Panc1 (cell line): Measurements from ENCODE around the gene SMIM24. TPM values are rescaled to one million over a fixed set of nuclear protein-coding genes. Genes with fewer than 3 reads are reported as not detected.

Source experiments
- ATAC-seq: fragments of 200-7000 bp; cut with Tn5 transposase; 2 replicates; pipeline ENCODE4 v1.9.1; 2020; ENCODE audit warnings: mild to moderate bottlenecking, moderate library complexity
- BruUV-seq: library from RNA; stranded (reverse); fragments of 400-500 nt; replicated peaks from 2 replicates; lab custom pipeline; 2021; lab: Mats Ljungman, UMichigan
- CTCF ChIA-PET: fragments of 300-600 bp; sonication (Branson Sonifier 250); formaldehyde crosslinking; loops from one replicate; lab custom pipeline; 2022; ENCODE audit warnings: antibody characterized with exemption; lab: Charles Lee
- POLR2A ChIA-PET: fragments of 300-600 bp; sonication (Branson Sonifier 250); formaldehyde crosslinking; loops from one replicate; lab custom pipeline; 2022; ENCODE audit warnings: antibody characterized with exemption; lab: Charles Lee
- DNase-seq: peaks from one replicate; pipeline ENCODE4 v3.0.0-alpha.2; 2010; ENCODE audit warnings: low read depth, low spot score
- H3K27ac ChIP-seq: 2 replicates; pipeline ENCODE4 v1.5.1; 2011; ENCODE audit warnings: mild to moderate bottlenecking, low read length, inconsistent platforms
- H3K27me3 ChIP-seq: fragments of 200-500 bp; sonication (Bioruptor generic); 2 replicates; pipeline ENCODE4 v1.6.0; 2014; ENCODE audit warnings: low read length, inconsistent platforms; ENCODE audit not compliant: control insufficient read depth, insufficient read depth
- H3K36me3 ChIP-seq: fragments of 200-500 bp; sonication (Bioruptor generic); 2 replicates; pipeline ENCODE4 v1.5.1; 2014; ENCODE audit warnings: inconsistent platforms, mild to moderate bottlenecking, low read length, moderate library complexity; ENCODE audit not compliant: control insufficient read depth, insufficient read depth
- H3K4me1 ChIP-seq: 2 replicates; pipeline ENCODE4 v1.5.1; 2011; ENCODE audit warnings: inconsistent platforms, mild to moderate bottlenecking, low read length, moderate library complexity; ENCODE audit not compliant: control insufficient read depth, insufficient read depth
- H3K4me3 ChIP-seq, 2 experiments: 2 replicates each; pipeline ENCODE4 v1.5.1; 2011 to 2012; ENCODE audit warnings: low read depth in 2 of 2, low read length in 2 of 2, mild to moderate bottlenecking in 2 of 2, inconsistent platforms in 1 of 2, moderate library complexity in 1 of 2
- H3K9me3 ChIP-seq: fragments of 200-500 bp; sonication (Bioruptor generic); 2 replicates; pipeline ENCODE4 v1.5.1; 2014; ENCODE audit warnings: low read depth, mild to moderate bottlenecking, inconsistent platforms, low read length, moderate library complexity; ENCODE audit not compliant: control insufficient read depth, insufficient read depth
- CTCF ChIP-seq: fragments of 450-650 bp; IDR thresholded peaks from 2 replicates; pipeline ENCODE4 v1.5.1; 2017; ENCODE audit warnings: mild to moderate bottlenecking
- POLR2AphosphoS5 ChIP-seq: IDR thresholded peaks from 2 replicates; pipeline ENCODE4 v1.6.1; 2012; ENCODE audit warnings: mild to moderate bottlenecking, low read depth, low read length, moderate library complexity
- REST ChIP-seq, 2 experiments: IDR thresholded peaks; 2 replicates each; pipeline ENCODE4 v1.6.1; 2011 to 2012; ENCODE audit warnings: low read depth in 2 of 2, control low read depth in 1 of 2, low read length in 1 of 2, mild to moderate bottlenecking in 1 of 2, moderate library complexity in 1 of 2; ENCODE audit not compliant: insufficient read depth in 1 of 2
- SIN3A ChIP-seq: IDR thresholded peaks from 2 replicates; pipeline ENCODE4 v1.6.1; 2012; ENCODE audit warnings: low read depth, mild to moderate bottlenecking, low read length, moderate library complexity, borderline replicate concordance; ENCODE audit not compliant: insufficient read depth
- TCF7L2 ChIP-seq: IDR thresholded peaks from 2 replicates; pipeline ENCODE4 v1.6.1; 2011; ENCODE audit warnings: mild to moderate bottlenecking, low read depth, low read length, inconsistent platforms
- in situ Hi-C: cut with HindIII; loops from 2 replicates; pipeline ENCODE4 v1.10.0; 2016; ENCODE audit warnings: low sequenced_read_pairs, low pct_unique_long_range_greater_than_20kb
- intact Hi-C: fragments of 100-400 bp; cut with micrococcal nuclease; formaldehyde crosslinking; loops from one replicate; pipeline ENCODE4 v1.10.0; 2022; ENCODE audit not compliant: unreplicated experiment
- total RNA-seq: library from RNA; stranded (reverse); gene quantifications from one replicate; pipeline ENCODE4 v1.2.1, GENCODE V29; 2021; ENCODE audit not compliant: unreplicated experiment

Gene SMIM24
- total RNA-seq, 1 experiment from 2014 or later, result 0.28 TPM

GRCh38 chr19:3466635-3467034, 13.7 kb downstream of the SMIM24 start:
- no peaks in the 10 kb centered on the region for H3K36me3 ChIP-seq

GRCh38 chr19:3465552-3465951, 14.8 kb downstream of the SMIM24 start:
- CTCF ChIA-PET, result interaction anchor here (0.7 kb wide), 1 partner anchor 120 kb away, joined by 4 read pairs; no protein-coding TSS in a partner anchor
- intact Hi-C loops, result no loop called here
- BruUV-seq, result no TSS peak

More at GRCh38 chr19:3466635-3467034, 13.7 kb downstream of the SMIM24 start:
- H3K9me3 ChIP-seq, result no peaks in the 10 kb centered on the region
- TF ChIP-seq CTCF (no peak), TCF7L2 (no peak), REST (IDR thresholded peaks at IDR 0.05; ENCODE audit: insufficient read depth in 1 of 2, low read depth in 2 of 2, low read length in 1 of 2) (no peak), SIN3A (no peak), POLR2AphosphoS5 (no peak)
- BruUV-seq, result no TSS peak
- no peaks in the 10 kb centered on the region for H3K4me1 ChIP-seq
- no peaks in the 10 kb centered on the region for H3K27me3 ChIP-seq
- ATAC-seq (no peak), DNase-seq (no peak)
- CTCF ChIA-PET, result interaction anchor here (0.6 kb wide), 1 partner anchor 140 kb away, joined by 3 read pairs; no protein-coding TSS in a partner anchor
- in situ Hi-C loops (no loop called here), intact Hi-C loops (no loop called here)
- no peak overlapping the region for H3K4me3 ChIP-seq
- POLR2A ChIA-PET, result interaction anchor here (0.6 kb wide), 1 partner anchor 169 kb away, joined by 3 read pairs; no protein-coding TSS in a partner anchor
- no peak overlapping the region for H3K27ac ChIP-seq

More at GRCh38 chr19:3465552-3465951, 14.8 kb downstream of the SMIM24 start:
- Histone ChIP-seq H3K4me1 (no peaks in the 10 kb centered on the region), H3K36me3 (no peaks in the 10 kb centered on the region), H3K27me3 (no peaks in the 10 kb centered on the region), H3K27ac (no peak overlapping the region), H3K9me3 (no peaks in the 10 kb centered on the region), H3K4me3 (no peak overlapping the region)
- TF ChIP-seq TCF7L2 (no peak), POLR2AphosphoS5 (no peak), CTCF (no peak), REST (IDR thresholded peaks at IDR 0.05; ENCODE audit: insufficient read depth in 1 of 2, low read depth in 2 of 2, low read length in 1 of 2) (no peak), SIN3A (no peak)
- in situ Hi-C loops, result no loop called here
- ATAC-seq (no peak), DNase-seq (no peak)
- POLR2A ChIA-PET, result no interaction called here
